Osteoblast (primary cell): Measurements from ENCODE around the gene MFSD2A. TPM values are rescaled to one million over a fixed set of nuclear protein-coding genes. Genes with fewer than 3 reads are reported as not detected.

Experiments used
- DNase-seq: peaks from one replicate; pipeline ENCODE4 v3.0.0; 2011; ENCODE audit warnings: low spot score, mixed read lengths; ENCODE audit not compliant: insufficient read length; ENCODE audit errors: missing footprints
- H2AFZ ChIP-seq: 2 replicates; pipeline ENCODE4 v1.6.0; 2011; ENCODE audit warnings: mild to moderate bottlenecking, low read length
- H3K27ac ChIP-seq: 2 replicates; pipeline ENCODE4 v1.5.1; 2011; ENCODE audit warnings: mild to moderate bottlenecking, low read depth, low read length, moderate library complexity
- H3K27me3 ChIP-seq: 2 replicates; pipeline ENCODE4 v1.6.0; 2012; ENCODE audit warnings: mild to moderate bottlenecking, control low read depth, inconsistent platforms, low read length, moderate library complexity; ENCODE audit not compliant: insufficient read depth
- H3K36me3 ChIP-seq: 2 replicates; pipeline ENCODE4 v1.5.1; 2011; ENCODE audit warnings: mild to moderate bottlenecking, low read length, control low read depth, moderate library complexity; ENCODE audit not compliant: insufficient read depth
- H3K4me1 ChIP-seq: 2 replicates; pipeline ENCODE4 v1.5.1; 2011; ENCODE audit warnings: mild to moderate bottlenecking, low read length, control low read depth, moderate library complexity; ENCODE audit not compliant: insufficient read depth
- H3K4me2 ChIP-seq: 2 replicates; pipeline ENCODE4 v1.6.0; 2011; ENCODE audit warnings: mild to moderate bottlenecking, low read length; ENCODE audit not compliant: insufficient read depth
- H3K4me3 ChIP-seq: fragments of 200-600 bp; sonication (generic); 3 replicates; pipeline ENCODE4 v1.5.1; 2012; ENCODE audit warnings: mild to moderate bottlenecking, low read length, inconsistent platforms; ENCODE audit not compliant: insufficient read depth
- H3K79me2 ChIP-seq: 2 replicates; pipeline ENCODE4 v1.6.0; 2012; ENCODE audit warnings: mild to moderate bottlenecking, low read length, control low read depth, inconsistent platforms; ENCODE audit not compliant: insufficient read depth
- H3K9me3 ChIP-seq: 2 replicates; pipeline ENCODE4 v1.5.1; 2011; ENCODE audit warnings: low read depth, low read length, control low read depth
- H4K20me1 ChIP-seq: 2 replicates; pipeline ENCODE4 v1.6.0; 2012; ENCODE audit warnings: mild to moderate bottlenecking, low read length, control low read depth; ENCODE audit not compliant: insufficient read depth
- CTCF ChIP-seq: IDR thresholded peaks from 2 replicates; pipeline ENCODE4 v1.5.1; 2011; ENCODE audit warnings: mild to moderate bottlenecking, low read depth, low read length, moderate library complexity; ENCODE audit errors: extremely low read depth
- total RNA-seq: library from RNA; depleted of rRNA; stranded (reverse); fragments of >200 nt; gene quantifications from 2 replicates; pipeline ENCODE4 v1.2.3, GENCODE V29; 2012

MFSD2A gene
- total RNA-seq, 1 donor: 3.6 TPM

- H4K20me1 ChIP-seq: no peaks in the 10 kb centered on the region
- no peaks in the 10 kb centered on the region for H3K27me3 ChIP-seq
- no peaks in the 10 kb centered on the region for H3K4me1 ChIP-seq
- H3K9me3 ChIP-seq: no peaks in the 10 kb centered on the region
- no peak overlapping the region for H3K4me3 ChIP-seq
- no peaks in the 10 kb centered on the region for H3K36me3 ChIP-seq
- no peak overlapping the region for H3K27ac ChIP-seq
- H2AFZ ChIP-seq: no peak overlapping the region
- TF ChIP-seq CTCF: no peak
- no peak overlapping the region for H3K4me2 ChIP-seq
- H3K79me2 ChIP-seq: no peaks in the 10 kb centered on the region
- no peak for DNase-seq
Measured at GRCh38 chr1:39940253-39940652, 14.7 kb upstream of the MFSD2A start.

GRCh38 chr1:39940980-39941871 lies 13.7 kb upstream of the MFSD2A start:
- Histone ChIP-seq H3K4me1 (no peaks in the 10 kb centered on the region), H3K4me2 (no peak overlapping the region), H2AFZ (no peak overlapping the region), H3K4me3 (no peak overlapping the region), H3K27ac (no peak overlapping the region), H3K79me2 (no peaks in the 10 kb centered on the region), H4K20me1 (no peaks in the 10 kb centered on the region), H3K36me3 (no peaks in the 10 kb centered on the region), H3K9me3 (no peaks in the 10 kb centered on the region), H3K27me3 (no peaks in the 10 kb centered on the region)
- no peak for DNase-seq
- TF ChIP-seq CTCF: no peak

GRCh38 chr1:39943471-39944290 lies 11.3 kb upstream of the MFSD2A start:
- no peak for TF ChIP-seq CTCF
- no peaks in the 10 kb centered on the region for H3K36me3 ChIP-seq
- H3K79me2 ChIP-seq: no peaks in the 10 kb centered on the region
- H3K27ac ChIP-seq: no peak overlapping the region
- DNase-seq: no peak
- no peaks in the 10 kb centered on the region for H3K9me3 ChIP-seq
- H2AFZ ChIP-seq: no peak overlapping the region
- H3K4me2 ChIP-seq: no peak overlapping the region
- peaks cover 3% of the 10 kb centered on the region for H3K27me3 ChIP-seq
- no peaks in the 10 kb centered on the region for H4K20me1 ChIP-seq
- H3K4me1 ChIP-seq: no peaks in the 10 kb centered on the region
- H3K4me3 ChIP-seq: no peak overlapping the region
